H1 (cell line): ENCODE data around the gene MAGOHB.

Experiments
- CEBPB ChIP-seq: IDR thresholded peaks from 2 replicates; pipeline ENCODE4 v1.6.1; 2012; ENCODE audit warnings: low read depth, low read length
- CTCF ChIP-seq, 3 experiments: IDR thresholded peaks; 1 replicate in 2 of 3; 2 replicates in 1 of 3; pipeline versions ENCODE4 v1.5.1 to v1.6.1; 2011; ENCODE audit warnings: low read length in 3 of 3, mild to moderate bottlenecking in 3 of 3, inconsistent platforms in 2 of 3, low read depth in 1 of 3, moderate library complexity in 1 of 3; ENCODE audit not compliant: insufficient read depth in 1 of 3; ENCODE audit errors: control extremely low read depth in 1 of 3
- GABPA ChIP-seq: IDR thresholded peaks from 2 replicates; pipeline ENCODE4 v1.6.1; 2011; ENCODE audit warnings: mild to moderate bottlenecking, low read length, moderate library complexity, borderline replicate concordance; ENCODE audit not compliant: insufficient read depth
- JUND ChIP-seq: IDR thresholded peaks from 2 replicates; pipeline ENCODE4 v1.6.1; 2011; ENCODE audit warnings: mild to moderate bottlenecking, improper control_type of control experiment, low read length
- ZNF274 ChIP-seq: IDR thresholded peaks from 2 replicates; pipeline ENCODE4 v1.7.0; 2012; ENCODE audit warnings: low read length, borderline replicate concordance; ENCODE audit errors: extremely low read depth

GRCh38 chr12:10635306-10635705 is 21.9 kb upstream of the MAGOHB start:
- TF ChIP-seq CTCF (IDR thresholded peaks at IDR 0.05; ENCODE audit: control extremely low read depth in 1 of 3, insufficient read depth in 1 of 3, low read depth in 1 of 3, low read length in 3 of 3) (no peak), ZNF274 (no peak), JUND (no peak), GABPA (no peak), CEBPB (no peak)
